Mucosa of gallbladder (tissue), 1 donor: Measurements from ENCODE around the gene SBNO2. TPM values are rescaled to one million over a fixed set of nuclear protein-coding genes. Genes with fewer than 3 reads are reported as not detected.
"Not testable (repeated sequence)": the region's sequence is repeated elsewhere in the genome, so short reads cannot be mapped to it uniquely, and the experiment has no call there.

Experiments
- DNase-seq: peaks from one replicate; pipeline ENCODE4 v3.0.0-alpha.2; 2020; ENCODE audit warnings: low spot score
- total RNA-seq: library from RNA; stranded (reverse); gene quantifications from one replicate; pipeline ENCODE4 v1.2.1, GENCODE V29; 2021
- donor health status: DM: no; HTN: no; CAD: no.

SBNO2 gene
- total RNA-seq, 1 donor from 2014 or later: 64.1 TPM

GRCh38 chr19:1210227-1210538, 36.1 kb upstream of the SBNO2 start:
- no peak for DNase-seq

GRCh38 chr19:1208830-1209229, 34.8 kb upstream of the SBNO2 start:
- peak; percentile 65 for DNase-seq

GRCh38 chr19:1206864-1207450, 32.9 kb upstream of the SBNO2 start:
- peak; percentile 37 for DNase-seq

GRCh38 chr19:1206150-1206863, 32.2 kb upstream of the SBNO2 start:
- DNase-seq: no peak

GRCh38 chr19:1205114-1206099, 31.3 kb upstream of the SBNO2 start, which contains the start of gene STK11:
Gene STK11 (plus strand): TSS chr19:1205778. CDS start chr19:1206914, 1,136 bp downstream.
- peak; percentile 99 for DNase-seq

- DNase-seq: not testable (repeated sequence)
These were observed 26.5 kb upstream of the SBNO2 start for GRCh38 chr19:1200614-1201013.

- DNase-seq: no peak
These were observed 25.5 kb upstream of the SBNO2 start for GRCh38 chr19:1199531-1199930.

- no peak for DNase-seq
These were observed 15.4 kb upstream of the SBNO2 start for GRCh38 chr19:1189419-1189818.

- DNase-seq: peak; percentile 78
These were observed 9.6 kb upstream of the SBNO2 start for GRCh38 chr19:1183543-1184172.

- DNase-seq: no peak
These were observed 8.7 kb upstream of the SBNO2 start for GRCh38 chr19:1182727-1183126.

GRCh38 chr19:1182068-1182467, 8.0 kb upstream of the SBNO2 start:
- DNase-seq: no peak

- peak; percentile 73 for DNase-seq
These were observed 7.5 kb upstream of the SBNO2 start for GRCh38 chr19:1181606-1182005.

GRCh38 chr19:1177322-1178114, 3.5 kb upstream of the SBNO2 start:
- no peak for DNase-seq

- DNase-seq: no peak
These were observed 766 bp downstream of the SBNO2 start for GRCh38 chr19:1173159-1173844.

- no peak for DNase-seq
These were observed 1.5 kb downstream of the SBNO2 start for GRCh38 chr19:1172353-1173158.

- no peak for DNase-seq
These were observed 2.2 kb downstream of the SBNO2 start for GRCh38 chr19:1171755-1172352.

- no peak for DNase-seq
These were observed 2.9 kb downstream of the SBNO2 start for GRCh38 chr19:1170938-1171754.
